Neuron (in vitro differentiated cells): ENCODE results near the gene PFKM.
"Not testable (repeated sequence)": the region's sequence is repeated elsewhere in the genome, so short reads cannot be mapped to it uniquely, and the experiment has no call there.

Experiments used
- H2AFZ ChIP-seq: one replicate; pipeline ENCODE4 v1.6.1; 2013; ENCODE audit warnings: low read depth, mild to moderate bottlenecking, inconsistent platforms, low read length, moderate library complexity
- H3K27me3 ChIP-seq: one replicate; pipeline ENCODE4 v1.6.1; 2013; ENCODE audit warnings: low read length; ENCODE audit not compliant: insufficient read depth
- H3K36me3 ChIP-seq: one replicate; pipeline ENCODE4 v1.6.1; 2013; ENCODE audit warnings: low read length; ENCODE audit not compliant: insufficient read depth
- H3K4me1 ChIP-seq: one replicate; pipeline ENCODE4 v1.6.1; 2013; ENCODE audit warnings: low read length; ENCODE audit not compliant: insufficient read depth
- H3K4me3 ChIP-seq: 2 replicates; pipeline ENCODE4 v1.5.1; 2013; ENCODE audit warnings: mild to moderate bottlenecking, low read length, moderate library complexity
- H3K9me3 ChIP-seq: one replicate; pipeline ENCODE4 v1.6.1; 2013; ENCODE audit warnings: low read length

The PFKM gene

DNA sequence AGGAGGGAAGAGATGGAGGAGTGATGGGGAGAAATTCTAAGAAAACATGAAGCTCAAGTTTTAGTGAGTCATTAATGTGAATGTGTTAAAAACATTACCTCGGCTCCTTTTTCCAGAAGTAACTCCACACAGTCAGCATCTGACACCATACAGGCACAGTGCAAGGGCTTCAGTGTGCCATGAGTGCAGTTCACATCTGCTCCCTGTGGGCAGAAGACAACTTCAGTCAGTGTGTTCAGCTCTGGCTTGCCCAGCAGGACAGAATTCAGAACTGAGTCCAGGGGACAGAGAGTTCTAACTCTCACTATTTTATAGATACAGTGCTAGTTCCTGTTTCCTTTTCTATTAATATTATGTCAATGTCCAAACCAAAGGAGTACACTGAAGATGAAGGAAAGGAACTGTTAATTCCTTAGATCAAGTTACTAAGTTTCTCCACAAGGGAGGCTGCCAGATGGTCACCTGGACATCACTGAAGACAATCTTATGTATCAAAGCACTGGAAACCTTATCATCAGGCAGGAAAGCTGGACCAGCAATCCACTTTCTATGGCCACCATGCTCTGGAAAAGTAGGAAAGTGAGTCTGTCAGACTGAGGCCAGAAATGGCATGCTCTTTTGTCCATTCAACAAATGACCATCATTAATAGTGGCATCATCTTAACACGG is 32.1 kb downstream of the PFKM start:
- Histone ChIP-seq H3K9me3 (no peaks in the 10 kb centered on the region), H3K27me3 (no peaks in the 10 kb centered on the region), H2AFZ (no peak overlapping the region), H3K4me1 (peaks cover 2% of the 10 kb centered on the region), H3K36me3 (peaks cover 45% of the 10 kb centered on the region), H3K4me3 (no peak overlapping the region)

DNA sequence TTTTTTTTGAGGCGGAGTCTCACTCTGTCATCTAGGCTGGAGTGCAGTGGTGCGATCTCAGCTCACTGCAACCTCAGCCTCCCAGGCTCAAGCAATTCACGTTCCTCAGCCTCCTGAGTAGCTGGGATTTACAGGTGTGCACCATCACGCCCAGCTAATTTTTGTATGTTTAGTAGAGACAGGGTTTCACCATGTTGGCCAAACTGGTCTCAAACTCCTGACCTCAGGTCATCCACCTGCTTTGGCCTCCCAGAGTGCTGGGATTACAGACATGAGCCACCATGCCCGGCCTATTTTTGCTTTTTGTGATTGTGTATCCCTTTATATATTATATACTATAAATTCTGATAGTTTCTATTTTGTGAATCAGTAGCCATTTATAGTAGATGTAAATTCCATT is 36.6 kb downstream of the PFKM start:
- H3K9me3 ChIP-seq, H2AFZ ChIP-seq, H3K4me3 ChIP-seq, H3K27me3 ChIP-seq: not testable (repeated sequence)
- H3K36me3 ChIP-seq: peaks cover 15% of the 10 kb centered on the region
- H3K4me1 ChIP-seq: peaks cover 10% of the 10 kb centered on the region

DNA sequence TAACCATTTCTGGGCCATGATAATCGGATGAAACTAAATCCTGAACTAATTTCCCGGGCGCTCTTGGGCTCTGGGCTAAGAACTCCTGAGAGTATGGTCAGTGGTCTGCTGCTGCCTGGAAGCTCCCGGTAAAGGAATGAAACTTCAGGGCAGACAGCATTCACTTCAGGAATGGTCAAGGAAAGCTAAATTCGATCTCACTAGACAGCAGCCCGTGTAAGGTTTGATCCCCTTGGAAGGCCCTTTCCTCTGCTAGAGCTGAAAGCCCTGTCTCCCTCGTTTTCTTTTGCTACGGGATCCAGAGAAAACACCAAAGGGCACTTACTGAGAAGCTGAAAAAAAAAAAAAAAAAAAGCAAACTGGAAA is 37.5 kb downstream of the PFKM start:
- peak overlapping the region; percentile 80 for H2AFZ ChIP-seq

DNA sequence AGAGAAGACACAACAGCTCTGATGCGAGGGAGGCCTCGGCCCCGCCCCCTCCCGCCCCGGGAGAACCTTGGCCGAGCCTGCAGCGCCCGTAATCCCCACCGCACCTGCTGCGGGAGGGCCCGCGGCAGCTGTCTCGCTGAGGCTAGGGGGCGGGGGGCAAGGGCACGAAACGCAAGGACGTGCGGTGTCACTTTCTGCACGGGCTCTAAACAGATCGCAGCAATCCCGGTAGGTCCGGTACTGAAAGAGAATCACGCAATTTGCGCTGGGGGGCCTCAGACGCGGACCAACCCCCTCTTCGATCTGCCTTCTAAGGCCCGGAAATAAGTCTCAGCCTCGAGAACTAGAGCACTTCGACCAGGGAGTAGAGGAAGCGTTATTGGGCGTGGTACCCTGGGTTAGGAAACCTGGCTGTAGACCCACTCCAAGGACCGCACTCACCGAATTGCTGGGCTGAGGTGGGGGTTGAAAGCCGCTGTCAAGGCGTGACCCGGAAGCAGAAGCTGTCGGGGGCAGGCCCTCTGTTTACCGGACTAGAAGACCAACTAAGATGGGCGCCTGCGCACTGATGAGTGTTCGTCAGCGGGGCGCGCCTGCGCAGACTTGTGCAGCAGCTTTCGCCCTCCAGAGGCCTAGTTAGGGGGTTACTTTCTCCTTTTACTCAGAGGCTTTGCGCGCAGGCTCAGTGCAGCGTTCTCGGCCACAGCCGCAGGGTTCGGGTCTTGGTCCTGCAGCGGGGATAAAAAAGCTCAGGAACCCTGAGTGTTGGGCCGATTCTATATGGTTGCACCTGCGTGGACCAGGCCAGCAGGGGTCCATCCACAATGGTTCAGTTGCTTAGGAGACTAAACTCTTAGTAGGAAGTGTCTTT is 38.1 kb downstream of the PFKM start, which contains the start of gene ASB8:
TSS of gene ASB8 (minus strand) at position 498 of the 871 bp plus-strand sequence. CDS start 4,019 bp downstream, outside the sequence.
- H3K4me3 ChIP-seq: peak within 1 kb of the TSS; percentile 88
- no peaks in the 10 kb centered on the region for H3K9me3 ChIP-seq
- peak within 1 kb of the TSS; percentile 80 for H2AFZ ChIP-seq
- peaks cover 7% of the 10 kb centered on the region for H3K36me3 ChIP-seq
- H3K27me3 ChIP-seq: no peaks in the 10 kb centered on the region
- peaks cover 10% of the 10 kb centered on the region for H3K4me1 ChIP-seq

More for the DNA sequence above, 37.5 kb downstream of the PFKM start:
- Histone ChIP-seq H3K9me3 (no peaks in the 10 kb centered on the region), H3K27me3 (no peaks in the 10 kb centered on the region), H3K4me1 (peaks cover 10% of the 10 kb centered on the region), H3K36me3 (peaks cover 8% of the 10 kb centered on the region), H3K4me3 (peak overlapping the region; percentile 88)

DNA sequence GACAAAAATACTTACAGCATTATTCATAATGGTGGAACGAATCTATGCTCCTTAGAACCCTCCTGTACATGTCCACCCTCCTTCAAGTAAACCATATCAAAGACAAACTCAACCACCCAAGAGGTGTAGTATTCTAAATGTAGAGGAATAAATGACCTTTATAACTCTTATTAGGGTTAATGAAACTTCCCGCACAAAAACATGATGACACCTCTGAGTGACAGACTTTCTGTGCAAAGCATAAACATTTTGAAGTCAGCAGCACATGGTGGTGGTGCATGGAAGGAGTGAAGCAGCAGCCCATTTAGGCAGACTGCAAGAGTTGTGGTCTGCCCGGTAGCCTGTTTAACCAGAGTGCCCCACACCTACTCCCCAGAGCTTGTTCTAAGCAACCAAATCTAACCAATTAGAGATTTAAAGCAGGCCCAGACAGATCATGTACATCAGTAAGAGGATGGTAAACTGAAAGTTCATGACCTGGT is 38.8 kb downstream of the PFKM start:
- H3K36me3 ChIP-seq: peaks cover 6% of the 10 kb centered on the region
- H3K4me1 ChIP-seq: peaks cover 10% of the 10 kb centered on the region
- peak overlapping the region; percentile 88 for H3K4me3 ChIP-seq

DNA sequence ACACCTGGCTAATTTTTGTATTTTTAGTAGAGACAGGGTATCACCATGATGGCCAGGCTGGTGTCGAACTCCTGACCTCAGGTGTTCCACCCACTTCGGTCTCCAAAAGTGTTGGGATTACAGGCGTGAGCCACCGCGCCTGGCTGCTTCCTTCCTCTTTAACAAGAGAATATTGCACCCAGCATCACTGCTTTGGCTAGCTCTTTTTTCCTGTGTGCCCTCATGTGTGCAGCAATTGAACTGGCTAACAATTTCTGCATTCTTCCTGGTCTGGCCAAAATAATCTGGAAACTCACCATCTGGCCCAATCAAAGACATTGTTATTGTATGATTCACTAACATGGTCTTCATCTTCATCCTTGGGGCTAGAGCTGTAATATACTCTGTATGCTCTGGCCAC is 40.9 kb downstream of the PFKM start:
- no peak overlapping the region for H2AFZ ChIP-seq
- no peaks in the 10 kb centered on the region for H3K27me3 ChIP-seq
- H3K4me3 ChIP-seq: no peak overlapping the region
- no peaks in the 10 kb centered on the region for H3K36me3 ChIP-seq
- H3K9me3 ChIP-seq: no peaks in the 10 kb centered on the region
- peaks cover 13% of the 10 kb centered on the region for H3K4me1 ChIP-seq

More for the DNA sequence above, 38.8 kb downstream of the PFKM start:
- no peaks in the 10 kb centered on the region for H3K9me3 ChIP-seq
- H3K27me3 ChIP-seq: no peaks in the 10 kb centered on the region
- peak overlapping the region; percentile 78 for H2AFZ ChIP-seq

DNA sequence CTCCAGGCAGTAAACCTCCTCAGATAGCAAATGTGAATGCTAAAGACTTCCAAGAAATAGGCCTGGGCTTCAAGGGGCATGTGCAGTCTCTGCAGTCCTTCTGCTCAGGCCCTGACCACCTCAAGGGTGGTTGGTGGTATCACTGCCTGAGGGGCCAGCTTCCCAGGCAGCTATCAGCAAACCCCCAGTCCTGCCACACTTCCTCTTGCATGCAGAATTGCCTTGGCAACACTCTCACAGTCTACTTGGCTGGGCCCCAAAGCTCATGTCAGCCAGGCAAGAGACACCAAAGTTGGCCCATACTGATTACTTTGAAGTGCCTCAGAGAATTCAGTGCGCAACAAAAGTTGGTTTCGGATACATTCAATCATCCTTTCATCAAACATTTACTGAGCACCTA is 41.6 kb downstream of the PFKM start:
- Histone ChIP-seq H2AFZ (no peak overlapping the region), H3K27me3 (no peaks in the 10 kb centered on the region), H3K9me3 (no peaks in the 10 kb centered on the region), H3K4me3 (no peak overlapping the region), H3K36me3 (no peaks in the 10 kb centered on the region), H3K4me1 (peaks cover 13% of the 10 kb centered on the region)

DNA sequence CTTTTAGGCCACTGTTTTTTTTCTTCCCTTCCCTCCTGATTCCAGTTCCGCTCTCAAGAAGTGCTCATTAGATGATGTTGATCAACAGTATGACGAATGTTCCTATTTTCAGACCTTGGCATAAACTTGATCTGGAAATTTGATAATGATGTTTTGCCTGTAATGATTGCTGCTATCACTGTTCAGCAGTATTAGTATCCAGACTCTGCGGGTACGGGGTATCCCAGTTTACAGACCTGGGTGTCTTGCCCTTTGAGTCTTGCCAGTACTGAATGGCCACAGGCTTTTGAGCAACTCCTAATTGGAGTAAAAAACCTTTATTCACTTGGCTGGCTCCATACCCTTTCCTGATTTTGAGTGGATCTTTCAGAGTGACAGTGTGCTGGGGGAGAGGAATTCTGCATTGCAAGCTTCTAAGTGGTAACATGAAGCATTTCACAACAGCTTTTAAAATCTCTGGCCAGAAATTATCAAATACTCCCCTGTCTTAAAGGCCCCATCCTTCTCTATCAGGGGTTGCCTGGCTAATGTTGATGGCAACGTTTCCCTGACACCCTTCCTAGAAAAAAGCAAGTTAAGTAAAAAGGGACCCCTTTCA is 44.1 kb downstream of the PFKM start:
- Histone ChIP-seq H3K9me3 (no peaks in the 10 kb centered on the region), H3K4me1 (peaks cover 3% of the 10 kb centered on the region), H2AFZ (no peak overlapping the region), H3K27me3 (no peaks in the 10 kb centered on the region), H3K36me3 (no peaks in the 10 kb centered on the region), H3K4me3 (no peak overlapping the region)

DNA sequence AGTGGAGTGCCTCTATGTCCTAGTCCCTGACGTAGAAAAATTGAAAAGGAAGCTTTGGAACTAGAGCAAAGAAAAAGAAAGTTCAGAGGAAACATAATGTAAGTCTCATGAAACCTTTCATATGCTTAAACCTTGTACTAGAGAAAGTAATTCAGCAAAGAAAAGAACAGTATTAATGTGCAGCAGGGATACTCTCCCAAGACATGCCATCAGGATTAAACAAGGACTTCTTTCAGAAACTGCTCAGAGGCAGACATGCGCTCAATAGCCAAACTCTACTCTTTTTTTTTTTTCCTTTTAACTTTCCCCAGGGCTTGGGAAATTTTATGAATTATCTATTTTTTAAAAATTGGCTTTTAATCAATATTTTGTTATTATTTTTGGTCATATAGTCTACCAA is 45.3 kb downstream of the PFKM start:
- no peaks in the 10 kb centered on the region for H3K36me3 ChIP-seq
- H3K4me3 ChIP-seq: no peak overlapping the region
- no peak overlapping the region for H2AFZ ChIP-seq
- H3K4me1 ChIP-seq: peaks cover 3% of the 10 kb centered on the region
- H3K27me3 ChIP-seq: no peaks in the 10 kb centered on the region
- H3K9me3 ChIP-seq: no peaks in the 10 kb centered on the region

DNA sequence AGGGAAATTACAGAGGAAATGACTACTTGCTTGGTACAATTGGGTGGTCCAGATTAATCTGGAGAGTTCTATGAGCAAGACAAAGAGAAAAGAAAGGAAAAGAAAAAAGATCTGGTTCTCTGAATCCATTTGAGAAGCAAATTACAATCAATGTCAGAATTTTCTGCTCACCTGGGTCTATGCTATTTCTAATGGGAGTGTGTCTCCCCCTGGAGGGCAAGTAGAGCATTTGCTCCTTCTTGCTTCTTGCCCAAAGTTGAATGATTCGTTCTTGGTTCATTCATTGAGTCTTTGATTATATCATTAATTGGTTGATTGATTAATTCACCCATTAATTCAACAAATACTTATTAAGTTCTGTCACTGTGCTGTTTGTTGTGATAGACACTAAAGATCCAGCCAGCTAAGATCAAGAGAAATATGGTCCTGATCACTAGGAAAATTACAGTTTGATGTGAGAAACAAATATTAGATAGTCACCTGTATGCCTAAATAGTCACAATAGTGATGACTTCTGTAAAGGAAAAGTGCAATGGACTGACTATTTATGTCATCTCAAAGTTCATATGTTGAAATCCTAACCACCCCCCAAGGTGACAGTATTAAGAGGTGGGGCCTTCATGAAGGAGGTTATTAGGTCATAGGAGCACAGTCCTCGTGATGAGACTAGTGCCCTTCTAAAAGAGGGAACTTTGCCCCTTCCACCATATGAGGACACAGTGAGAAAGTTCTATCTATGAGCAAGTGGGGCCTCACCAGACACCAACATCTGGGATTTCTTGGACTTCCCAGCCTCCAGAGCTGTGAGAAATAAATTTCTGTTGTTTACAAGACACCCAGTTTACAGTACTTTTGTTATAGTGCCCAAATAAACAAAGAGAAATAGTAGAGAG is 46.2 kb downstream of the PFKM start:
- Histone ChIP-seq H3K9me3 (no peaks in the 10 kb centered on the region), H3K4me3 (no peak overlapping the region), H3K27me3 (no peaks in the 10 kb centered on the region), H2AFZ (no peak overlapping the region), H3K36me3 (no peaks in the 10 kb centered on the region), H3K4me1 (peaks cover 3% of the 10 kb centered on the region)

DNA sequence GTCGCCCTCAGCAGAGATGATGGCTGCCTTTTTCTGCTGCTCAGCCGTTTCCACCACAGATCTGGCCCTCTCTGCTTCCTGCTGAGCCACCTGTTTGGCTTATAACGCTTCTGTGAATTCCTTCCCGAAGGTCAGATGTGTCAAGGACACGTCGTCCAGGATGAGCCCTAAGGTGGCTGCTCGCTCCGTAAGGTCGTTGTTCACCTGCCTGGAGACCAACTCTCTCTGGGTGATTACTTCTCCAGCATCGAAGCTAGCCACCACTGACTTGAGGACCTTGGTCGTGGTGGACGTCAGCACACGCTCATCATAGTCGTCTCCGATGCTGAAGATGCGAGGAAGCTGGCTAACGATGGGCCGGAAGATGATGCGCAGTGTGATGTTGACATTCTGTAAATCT is 49.8 kb downstream of the PFKM start:
- H3K4me3 ChIP-seq: no peak overlapping the region

DNA sequence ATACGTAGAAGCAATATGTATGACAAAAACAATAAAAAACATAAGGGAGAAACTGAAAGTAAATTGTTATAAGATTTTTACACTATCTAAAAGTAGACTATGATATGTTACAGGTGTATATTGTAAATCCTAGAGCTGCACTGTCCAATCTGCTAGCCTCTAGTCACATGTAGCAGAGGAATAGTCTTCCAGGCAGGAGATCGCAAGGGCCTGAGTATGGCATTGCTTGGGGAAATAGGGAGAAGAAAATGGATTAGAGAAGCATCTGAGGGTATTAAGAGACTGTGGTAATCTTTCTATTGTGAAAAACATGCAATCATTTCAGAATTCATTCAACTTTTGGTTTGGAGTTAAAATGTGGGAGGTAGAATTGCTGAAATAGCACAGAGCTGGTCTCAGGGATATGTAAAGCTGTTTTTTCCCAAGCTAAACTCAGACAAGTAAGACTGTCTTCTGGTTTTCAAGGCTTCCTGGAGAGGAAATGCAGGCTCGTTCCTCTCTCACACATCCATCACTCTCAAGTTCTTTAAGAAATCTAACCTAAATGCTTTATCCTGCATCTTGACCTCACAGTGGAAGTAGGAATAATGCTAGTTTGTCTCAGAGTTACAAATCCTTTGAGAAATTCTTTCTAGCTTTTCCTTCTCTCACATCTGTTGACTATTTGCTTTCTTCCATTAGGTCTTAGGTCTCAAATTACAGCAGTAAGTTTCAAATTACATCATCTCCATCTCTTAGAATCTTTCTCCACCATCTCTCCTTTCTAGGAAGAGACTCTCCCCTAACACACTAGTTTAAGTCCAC is 56.7 kb downstream of the PFKM start:
- no peak overlapping the region for H3K4me3 ChIP-seq
- no peaks in the 10 kb centered on the region for H3K36me3 ChIP-seq
- no peaks in the 10 kb centered on the region for H3K27me3 ChIP-seq
- H3K9me3 ChIP-seq: no peaks in the 10 kb centered on the region
- H3K4me1 ChIP-seq: no peaks in the 10 kb centered on the region
- H2AFZ ChIP-seq: no peak overlapping the region

More for the DNA sequence above, 49.8 kb downstream of the PFKM start:
- Histone ChIP-seq H3K27me3 (no peaks in the 10 kb centered on the region), H3K4me1 (peaks cover 3% of the 10 kb centered on the region), H2AFZ (no peak overlapping the region), H3K36me3 (no peaks in the 10 kb centered on the region), H3K9me3 (no peaks in the 10 kb centered on the region)
